ENCODE measurements around the gene DDI2.

- TF ChIP-seq SETDB1 (IDR thresholded peaks at IDR 0.05; ENCODE audit: insufficient read length, low read length) (no peak), HOXD13 (CRISPR knock-in tag; IDR thresholded peaks at IDR 0.05; ENCODE audit: borderline replicate concordance) (no peak), ZNF398 (tag by site-specific recombination; IDR thresholded peaks at IDR 0.05) (no peak), PATZ1 (tag by site-specific recombination; IDR thresholded peaks at IDR 0.05) (no peak), OSR2 (tag by site-specific recombination; IDR thresholded peaks at IDR 0.05) (no peak), CTCF (tag by site-specific recombination; IDR thresholded peaks at IDR 0.05) (no peak), ZNF140 (tag by site-specific recombination; IDR thresholded peaks at IDR 0.05) (no peak), ZNF423 (tag by site-specific recombination; IDR thresholded peaks at IDR 0.05) (no peak)
Observed at GRCh38 chr1:15669074-15669473, 51.8 kb downstream of the DDI2 start.
